ENCODE data around the gene ZMYND10. TPM values are rescaled to one million over a fixed set of nuclear protein-coding genes. Genes with fewer than 3 reads are reported as not detected.
A peak's percentile ranks its signal among the peaks of the same experiment; 100 is the strongest.

The ZMYND10 gene
- total RNA-seq, 1 experiment from 2014 or later = 0.74 TPM

GRCh38 chr3:50351323-50351697, 5.8 kb upstream of the ZMYND10 start:
- peaks cover 18% of the 10 kb centered on the region for H3K36me3 Mint-ChIP-seq
- H3K4me1 Mint-ChIP-seq = peaks cover 14% of the 10 kb centered on the region
- POLR2A ChIA-PET = interaction anchor here (1.5 kb wide), 1 partner anchor 14 kb away, joined by 9 read pairs; no protein-coding TSS in a partner anchor
- no peaks in the 10 kb centered on the region for H3K9me3 Mint-ChIP-seq
- DNase-seq (ENCODE audit: low spot score) = no peak
- TF ChIP-seq USF1 (CRISPR knock-in tag; IDR thresholded peaks at IDR 0.05) (no peak), HMGXB4 (CRISPR knock-in tag; IDR thresholded peaks at IDR 0.05) (no peak), GABPB1 (CRISPR knock-in tag; IDR thresholded peaks at IDR 0.05) (no peak), ETV6 (CRISPR knock-in tag; IDR thresholded peaks at IDR 0.05) (no peak), CTCF (IDR thresholded peaks at IDR 0.05) (no peak), RORB (CRISPR knock-in tag; IDR thresholded peaks at IDR 0.05) (no peak), IRF1 (CRISPR knock-in tag; IDR thresholded peaks at IDR 0.05) (no peak), ZNF138 (CRISPR knock-in tag; conservative IDR thresholded peaks at IDR 0.05) (no peak), NR2C2 (CRISPR knock-in tag; IDR thresholded peaks at IDR 0.05) (no peak), ERG (CRISPR knock-in tag; IDR thresholded peaks at IDR 0.05) (no peak), ATF2 (CRISPR knock-in tag; IDR thresholded peaks at IDR 0.05; ENCODE audit: borderline replicate concordance, low read depth) (no peak), TCF7 (CRISPR knock-in tag; IDR thresholded peaks at IDR 0.05; ENCODE audit: low read depth) (no peak), FOXJ3 (CRISPR knock-in tag; IDR thresholded peaks at IDR 0.05; ENCODE audit: borderline replicate concordance) (no peak)
- H3K4me3 Mint-ChIP-seq = peak overlapping the region; percentile 95
- peak overlapping the region; percentile 45; the same call in 1 of the 2 replicates for H3K27ac Mint-ChIP-seq
- CTCF ChIA-PET = interaction anchor here (0.9 to 3.0 kb wide), 7 partner anchors 14 to 260 kb away, joined by 3 to 18 read pairs (median 6); partner anchors contain the start of genes CISH, HYAL2 and TUSC2
- H3K27me3 Mint-ChIP-seq (ENCODE audit: low read depth) = peaks cover 5% of the 10 kb centered on the region
- ATAC-seq = no peak

GRCh38 chr3:50350527-50351322, 5.2 kb upstream of the ZMYND10 start, which contains the start of the genes CYB561D2 and NPRL2:
CYB561D2 (plus strand) TSS chr3:50350862; CDS start chr3:50351434, 572 bp downstream.
NPRL2 (minus strand) TSS chr3:50350775; CDS start chr3:50350652, 123 bp downstream.
- CTCF ChIA-PET = interaction anchor here (0.7 to 4.2 kb wide), 18 partner anchors 10 to 261 kb away, joined by 3 to 18 read pairs (median 4); partner anchors contain the start of genes C3orf18, CACNA2D2, CISH and HYAL2
- H3K4me1 Mint-ChIP-seq = peaks cover 18% of the 10 kb centered on the region
- no peaks in the 10 kb centered on the region for H3K9me3 Mint-ChIP-seq
- DNase-seq (ENCODE audit: low spot score) (peak; percentile 90), ATAC-seq (peak; percentile 87)
- H3K4me3 Mint-ChIP-seq = peak within 1 kb of the TSS; percentile 95
- H3K27ac Mint-ChIP-seq = peak within 1 kb of the TSS; percentile 93
- peaks cover 18% of the 10 kb centered on the region for H3K36me3 Mint-ChIP-seq
- POLR2A ChIA-PET = interaction anchor here (1.2 to 1.5 kb wide), 3 partner anchors 14 to 218 kb away, joined by 3 to 9 read pairs (median 3); partner anchors contain the start of genes HEMK1, HYAL3 and NAA80
- H3K27me3 Mint-ChIP-seq (ENCODE audit: low read depth) = peaks cover 10% of the 10 kb centered on the region
- no peak for TF ChIP-seq ZNF396 (CRISPR knock-in tag; IDR thresholded peaks at IDR 0.05; ENCODE audit: borderline replicate concordance)
- TF ChIP-seq ESRRA (CRISPR knock-in tag; IDR thresholded peaks at IDR 0.05; ENCODE audit: borderline replicate concordance) = peak; percentile 87
- no peak; the same call in 1 of the 2 replicates for TF ChIP-seq NFYB (CRISPR knock-in tag; conservative IDR thresholded peaks at IDR 0.05; ENCODE audit: low read depth)
- no peak for TF ChIP-seq ERG (CRISPR knock-in tag; IDR thresholded peaks at IDR 0.05)
- TF ChIP-seq HMGXB4 (CRISPR knock-in tag; IDR thresholded peaks at IDR 0.05) = no peak
- TF ChIP-seq MYBL2 (CRISPR knock-in tag; IDR thresholded peaks at IDR 0.05) = no peak

Measured in WTC11 (cell line).